Fibroblast of lung (primary cell): ENCODE results near the gene GH1.

Experiments
- EZH2 ChIP-seq: IDR thresholded peaks from 2 replicates; pipeline ENCODE4 v1.5.1; 2012; ENCODE audit warnings: low read length, control low read depth, mild to moderate bottlenecking; ENCODE audit errors: missing control alignments
- TF ChIP-seq, protein P1 (sequence below), 2 donors: IDR thresholded peaks in 1 of 2; conservative IDR thresholded peaks in 1 of 2; 1 replicate in 1 of 2; 2 replicates in 1 of 2; pipeline ENCODE4 v1.5.1; 2011 to 2012; ENCODE audit warnings: low read length in 2 of 2, control low read depth in 1 of 2, inconsistent platforms in 1 of 2, low read depth in 1 of 2, mild to moderate bottlenecking in 1 of 2

DNA sequence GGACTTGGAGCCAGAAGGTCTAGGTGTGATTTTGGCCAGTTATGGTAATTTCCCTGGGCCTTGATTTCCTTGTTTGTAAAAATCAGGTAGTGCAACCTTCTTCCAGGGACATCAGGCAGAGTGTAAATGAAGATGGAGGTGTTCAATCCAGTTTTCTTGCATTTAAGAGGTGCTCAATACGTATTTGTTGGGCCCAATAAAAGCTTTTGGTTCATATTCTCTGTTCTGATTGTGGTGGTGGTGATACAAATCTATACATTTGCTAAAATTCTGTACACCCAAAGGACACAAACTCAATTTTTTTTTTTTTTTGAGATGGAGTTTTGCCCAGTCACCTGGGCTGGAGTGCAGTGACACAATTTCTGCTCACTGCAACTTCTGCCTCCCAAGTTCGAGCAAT is 7.5 kb upstream of the GH1 start:
- TF ChIP-seq, protein P1, sequence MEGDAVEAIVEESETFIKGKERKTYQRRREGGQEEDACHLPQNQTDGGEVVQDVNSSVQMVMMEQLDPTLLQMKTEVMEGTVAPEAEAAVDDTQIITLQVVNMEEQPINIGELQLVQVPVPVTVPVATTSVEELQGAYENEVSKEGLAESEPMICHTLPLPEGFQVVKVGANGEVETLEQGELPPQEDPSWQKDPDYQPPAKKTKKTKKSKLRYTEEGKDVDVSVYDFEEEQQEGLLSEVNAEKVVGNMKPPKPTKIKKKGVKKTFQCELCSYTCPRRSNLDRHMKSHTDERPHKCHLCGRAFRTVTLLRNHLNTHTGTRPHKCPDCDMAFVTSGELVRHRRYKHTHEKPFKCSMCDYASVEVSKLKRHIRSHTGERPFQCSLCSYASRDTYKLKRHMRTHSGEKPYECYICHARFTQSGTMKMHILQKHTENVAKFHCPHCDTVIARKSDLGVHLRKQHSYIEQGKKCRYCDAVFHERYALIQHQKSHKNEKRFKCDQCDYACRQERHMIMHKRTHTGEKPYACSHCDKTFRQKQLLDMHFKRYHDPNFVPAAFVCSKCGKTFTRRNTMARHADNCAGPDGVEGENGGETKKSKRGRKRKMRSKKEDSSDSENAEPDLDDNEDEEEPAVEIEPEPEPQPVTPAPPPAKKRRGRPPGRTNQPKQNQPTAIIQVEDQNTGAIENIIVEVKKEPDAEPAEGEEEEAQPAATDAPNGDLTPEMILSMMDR (conservative IDR thresholded peaks at IDR 0.05 in 1 of 2, IDR thresholded peaks at IDR 0.05 in 1 of 2; ENCODE audit: low read depth in 1 of 2, low read length in 2 of 2) = no peak
- no peak for TF ChIP-seq EZH2
